ENCODE measurements around the gene PHLDA1. TPM values are rescaled to one million over a fixed set of nuclear protein-coding genes. Genes with fewer than 3 reads are reported as not detected.
"Not testable (repeated sequence)": the region's sequence is repeated elsewhere in the genome, so short reads cannot be mapped to it uniquely, and the experiment has no call there.

Gene PHLDA1
- total RNA-seq, 1 experiment from 2014 or later, result 34.9 TPM

GRCh38 chr12:75991753-75992152 lies 39.8 kb downstream of the PHLDA1 start (continued):
- no peak for TF ChIP-seq ZNF317 (CRISPR knock-in tag; IDR thresholded peaks at IDR 0.05; ENCODE audit: borderline replicate concordance, low read depth)
- no peak for TF ChIP-seq KAT7 (CRISPR knock-in tag; IDR thresholded peaks at IDR 0.05; ENCODE audit: borderline replicate concordance)
- no peak for TF ChIP-seq ZNF121 (CRISPR knock-in tag; IDR thresholded peaks at IDR 0.05)
- TF ChIP-seq EMX1 (CRISPR knock-in tag; IDR thresholded peaks at IDR 0.05), result no peak
- TF ChIP-seq GABPB1 (CRISPR knock-in tag; IDR thresholded peaks at IDR 0.05), result no peak
- TF ChIP-seq PREB (CRISPR knock-in tag; IDR thresholded peaks at IDR 0.05; ENCODE audit: borderline replicate concordance), result no peak

GRCh38 chr12:75990189-75990912 lies 41.2 kb downstream of the PHLDA1 start:
- no peak for DNase-seq (ENCODE audit: low spot score)
- peak; percentile 84 for TF ChIP-seq GABPB1 (CRISPR knock-in tag; IDR thresholded peaks at IDR 0.05)
- TF ChIP-seq ZNF317 (CRISPR knock-in tag; IDR thresholded peaks at IDR 0.05; ENCODE audit: borderline replicate concordance, low read depth), result no peak
- Mint-ChIP-seq H3K36me3 (no peaks in the 10 kb centered on the region; the same call in none of the 2 replicates), H3K4me3 (no peak overlapping the region), H3K27ac (no peak overlapping the region), H3K4me1 (peaks cover 34% of the 10 kb centered on the region), H3K27me3 (ENCODE audit: low read depth) (no peaks in the 10 kb centered on the region; the same call in 1 of the 2 replicates), H3K9me3 (peaks cover 13% of the 10 kb centered on the region)
- ATAC-seq, result no peak
- ChIA-PET CTCF (interaction anchor here (0.5 to 0.6 kb wide), 2 partner anchors 43 to 324 kb away, joined by 4 read pairs; no protein-coding TSS in a partner anchor), POLR2A (no interaction called here)

- peaks cover 31% of the 10 kb centered on the region for H3K4me1 Mint-ChIP-seq
- H3K27ac Mint-ChIP-seq; H3K4me3 Mint-ChIP-seq; CTCF ChIA-PET; POLR2A ChIA-PET; DNase-seq (ENCODE audit: low spot score); H3K36me3 Mint-ChIP-seq; ATAC-seq; H3K27me3 Mint-ChIP-seq (ENCODE audit: low read depth): not testable (repeated sequence)
- peaks cover 13% of the 10 kb centered on the region for H3K9me3 Mint-ChIP-seq
Measured at GRCh38 chr12:75987709-75988108, 43.9 kb downstream of the PHLDA1 start.

GRCh38 chr12:75986001-75986746 lies 45.4 kb downstream of the PHLDA1 start:
- ATAC-seq (no peak), DNase-seq (ENCODE audit: low spot score) (no peak)
- TF ChIP-seq ZNF263 (CRISPR knock-in tag; IDR thresholded peaks at IDR 0.05; ENCODE audit: low read depth) (no peak), SOX15 (CRISPR knock-in tag; IDR thresholded peaks at IDR 0.05) (no peak), ERG (CRISPR knock-in tag; IDR thresholded peaks at IDR 0.05) (no peak), CBFB (CRISPR knock-in tag; IDR thresholded peaks at IDR 0.05; ENCODE audit: low read depth) (no peak), NR1H2 (CRISPR knock-in tag; IDR thresholded peaks at IDR 0.05) (no peak), IRF1 (CRISPR knock-in tag; IDR thresholded peaks at IDR 0.05) (no peak), GTF2I (CRISPR knock-in tag; conservative IDR thresholded peaks at IDR 0.05) (no peak), ATF1 (CRISPR knock-in tag; IDR thresholded peaks at IDR 0.05) (no peak), HMGA2 (CRISPR knock-in tag; IDR thresholded peaks at IDR 0.05) (no peak), ZNF425 (CRISPR knock-in tag; conservative IDR thresholded peaks at IDR 0.05) (no peak), ZSCAN18 (CRISPR knock-in tag; IDR thresholded peaks at IDR 0.05) (no peak), TCF7 (CRISPR knock-in tag; IDR thresholded peaks at IDR 0.05; ENCODE audit: low read depth) (no peak)
- Mint-ChIP-seq H3K4me3 (no peak overlapping the region), H3K27ac (no peak overlapping the region), H3K9me3 (peaks cover 13% of the 10 kb centered on the region), H3K36me3 (no peaks in the 10 kb centered on the region; the same call in none of the 2 replicates), H3K27me3 (ENCODE audit: low read depth) (no peaks in the 10 kb centered on the region; the same call in 1 of the 2 replicates), H3K4me1 (peaks cover 33% of the 10 kb centered on the region)
- POLR2A ChIA-PET, result interaction anchor here (0.6 kb wide), 1 partner anchor 24 kb away, joined by 7 read pairs; no protein-coding TSS in a partner anchor
- CTCF ChIA-PET, result interaction anchor here (0.7 kb wide), 1 partner anchor 84 kb away, joined by 3 read pairs; no protein-coding TSS in a partner anchor

All from WTC11 (cell line).